Liver (tissue), 9 donors: Measurements from ENCODE around the gene ARHGAP9. TPM values are rescaled to one million over a fixed set of nuclear protein-coding genes. Genes with fewer than 3 reads are reported as not detected.

ENCODE experiments used
- DNase-seq: peaks from one replicate; pipeline ENCODE4 v3.0.0-alpha.2; 2017; ENCODE audit warnings: low spot score
- H3K27ac ChIP-seq, 2 donors: one replicate each; pipeline ENCODE4 v1.7.0; 2013; ENCODE audit warnings: inconsistent platforms in 2 of 2, low read length in 2 of 2, control low read depth in 1 of 2, low read depth in 1 of 2, mild to moderate bottlenecking in 1 of 2
- H3K27me3 ChIP-seq, 4 donors: one replicate each; pipeline versions ENCODE4 v1.6.1 to v1.7.0; 2013; ENCODE audit warnings: low read length in 3 of 4, inconsistent platforms in 1 of 4, mild to moderate bottlenecking in 1 of 4, moderate library complexity in 1 of 4; ENCODE audit not compliant: control insufficient read depth in 4 of 4, insufficient read depth in 4 of 4
- H3K36me3 ChIP-seq, 4 donors: one replicate each; pipeline versions ENCODE4 v1.6.1 to v1.7.0; 2013; ENCODE audit warnings: low read length in 3 of 4, mild to moderate bottlenecking in 3 of 4, low read depth in 1 of 4, moderate library complexity in 1 of 4; ENCODE audit not compliant: control insufficient read depth in 4 of 4, insufficient read depth in 3 of 4
- H3K4me1 ChIP-seq, 4 donors: one replicate each; pipeline versions ENCODE4 v1.6.1 to v1.7.0; 2013; ENCODE audit warnings: low read length in 3 of 4, mild to moderate bottlenecking in 3 of 4, moderate library complexity in 1 of 4; ENCODE audit not compliant: control insufficient read depth in 4 of 4, insufficient read depth in 4 of 4
- H3K4me3 ChIP-seq, 3 donors: one replicate each; pipeline versions ENCODE4 v1.6.1 to v1.7.0; 2013; ENCODE audit warnings: low read length in 3 of 3, control low read depth in 1 of 3, low read depth in 1 of 3, mild to moderate bottlenecking in 1 of 3
- H3K9ac ChIP-seq, 2 donors: one replicate each; pipeline ENCODE4 v1.7.0; 2013; ENCODE audit warnings: low read length in 2 of 2, mild to moderate bottlenecking in 2 of 2, moderate library complexity in 2 of 2, control low read depth in 1 of 2, low read depth in 1 of 2
- H3K9me3 ChIP-seq, 4 donors: one replicate each; pipeline versions ENCODE4 v1.6.1 to v1.7.0; 2013; ENCODE audit warnings: low read length in 3 of 4; ENCODE audit not compliant: control insufficient read depth in 4 of 4
- EGR1 ChIP-seq, 2 donors: IDR thresholded peaks; 2 replicates each; pipeline ENCODE4 v1.6.1; 2016 to 2018; ENCODE audit warnings: antibody characterized with exemption in 2 of 2, low read depth in 2 of 2
- FOXA1 ChIP-seq: IDR thresholded peaks from 2 replicates; pipeline ENCODE4 v1.6.1; 2016; ENCODE audit warnings: antibody characterized with exemption
- FOXA2 ChIP-seq: IDR thresholded peaks from 2 replicates; pipeline ENCODE4 v1.6.1; 2016; ENCODE audit warnings: antibody characterized with exemption
- GABPA ChIP-seq, 2 donors: IDR thresholded peaks in 1 of 2; conservative IDR thresholded peaks in 1 of 2; 2 replicates each; pipeline ENCODE4 v1.6.1; 2016; ENCODE audit warnings: antibody characterized with exemption in 2 of 2, mild to moderate bottlenecking in 1 of 2, moderate library complexity in 1 of 2
- HNF4A ChIP-seq, 2 donors: conservative IDR thresholded peaks; 2 replicates each; pipeline ENCODE4 v1.6.1; 2016; ENCODE audit warnings: antibody characterized with exemption in 2 of 2, mild to moderate bottlenecking in 2 of 2
- HNF4G ChIP-seq: IDR thresholded peaks from 2 replicates; pipeline ENCODE4 v1.6.1; 2016; ENCODE audit warnings: antibody characterized with exemption
- JUND ChIP-seq, 2 donors: IDR thresholded peaks; 2 replicates each; pipeline ENCODE4 v1.6.1; 2016; ENCODE audit warnings: antibody characterized with exemption in 2 of 2
- NR2F2 ChIP-seq: IDR thresholded peaks from 2 replicates; pipeline ENCODE4 v1.6.1; 2016; ENCODE audit warnings: antibody characterized with exemption
- RAD21 ChIP-seq, 2 donors: IDR thresholded peaks; 2 replicates each; pipeline ENCODE4 v1.6.1; 2016; ENCODE audit warnings: antibody characterized with exemption in 2 of 2, mild to moderate bottlenecking in 2 of 2
- RXRA ChIP-seq, 2 donors: IDR thresholded peaks; 2 replicates each; pipeline ENCODE4 v1.6.1; 2017 to 2018; ENCODE audit warnings: antibody characterized with exemption in 2 of 2, mild to moderate bottlenecking in 1 of 2
- SP1 ChIP-seq: IDR thresholded peaks from 2 replicates; pipeline ENCODE4 v1.6.1; 2018; ENCODE audit warnings: antibody characterized with exemption, mild to moderate bottlenecking
- TAF1 ChIP-seq: conservative IDR thresholded peaks from 2 replicates; pipeline ENCODE4 v1.6.1; 2016; ENCODE audit warnings: antibody characterized with exemption, mild to moderate bottlenecking
- YY1 ChIP-seq: IDR thresholded peaks from 2 replicates; pipeline ENCODE4 v1.6.1; 2016; ENCODE audit warnings: antibody characterized with exemption, mild to moderate bottlenecking
- WGBS: extraction: QIAGEN DNeasy Blood & Tissue Kit; methylation state at CpG from one replicate; pipeline ENCODE4 v1.1.7; 2013; 5-methylcytosine and 5-hydroxymethylcytosine counted together
- polyA plus RNA-seq, 2 donors: library from polyadenylated mRNA; stranded (reverse) in 1 of 2; unstranded in 1 of 2; fragments of 200-250 nt in 1 of 2; fragments of >200 nt in 1 of 2; fragmentation: Nextera tagmentation in 1 of 2; extraction: Ambion mirVana in 1 of 2; gene quantifications; one replicate each; pipeline versions ENCODE4 v1.2.1 to v1.2.3, GENCODE V29; 2013 to 2015
- total RNA-seq, 2 donors: library from RNA; depleted of rRNA; stranded (reverse); fragments of >200 nt; gene quantifications; one replicate each; pipeline ENCODE4 v1.2.3, GENCODE V29; 2014
- TF ChIP-seq, protein P1 (sequence below): IDR thresholded peaks from 2 replicates; pipeline ENCODE4 v1.6.1; 2016; ENCODE audit warnings: antibody characterized with exemption
- TF ChIP-seq, protein P2 (sequence below): fragments of 150-350 bp; IDR thresholded peaks from 2 replicates; pipeline ENCODE4 v1.5.1; 2017; ENCODE audit warnings: improper control_type of control experiment, low read depth, low read length; ENCODE audit not compliant: missing input control
- TF ChIP-seq, protein P3 (sequence below): IDR thresholded peaks from 2 replicates; pipeline ENCODE4 v1.6.1; 2016; ENCODE audit warnings: antibody characterized with exemption
- TF ChIP-seq, protein P4 (sequence below): IDR thresholded peaks from 2 replicates; pipeline ENCODE4 v1.6.1; 2016; ENCODE audit warnings: antibody characterized with exemption
- donor health status: healthy.
- donor health status: healthy.
- donor health status: healthy.
- donor health status: healthy.
- donor health status: healthy.

ARHGAP9 gene
- total and polyA plus RNA-seq, 4 donors, result 3.0 to 12.0 (median 7.1) TPM

DNA sequence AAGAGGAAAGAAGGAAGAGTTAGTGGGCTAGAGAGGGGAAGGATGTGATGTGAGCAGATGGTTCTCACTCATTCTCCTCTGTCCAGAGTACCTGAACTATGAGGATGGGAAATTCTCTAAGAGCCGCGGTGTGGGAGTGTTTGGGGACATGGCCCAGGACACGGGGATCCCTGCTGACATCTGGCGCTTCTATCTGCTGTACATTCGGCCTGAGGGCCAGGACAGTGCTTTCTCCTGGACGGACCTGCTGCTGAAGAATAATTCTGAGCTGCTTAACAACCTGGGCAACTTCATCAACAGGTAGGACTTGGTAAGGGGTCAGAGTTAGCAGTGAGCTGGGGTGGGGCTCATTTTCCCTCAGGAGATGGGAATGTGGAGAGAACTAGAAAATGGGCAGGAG lies 33.0 kb upstream of the ARHGAP9 start:
- WGBS, result 92% methylated on average over 6 of the region's 6 CpGs
- DNase-seq, result no peak
- H3K4me3 ChIP-seq, result no peak overlapping the region
- H3K27me3 ChIP-seq, result no peaks in the 10 kb centered on the region
- H3K27ac ChIP-seq, result no peak overlapping the region
- H3K9ac ChIP-seq, result no peak overlapping the region
- peaks cover 7 to 60% (median 49%) of the 10 kb centered on the region in 4 donors for H3K36me3 ChIP-seq
- no peaks in the 10 kb centered on the region for H3K9me3 ChIP-seq
- peaks cover 0 to 4% (median 0%) of the 10 kb centered on the region in 4 donors for H3K4me1 ChIP-seq
- TF ChIP-seq EGR1 (IDR thresholded peaks at IDR 0.05; ENCODE audit: low read depth in 2 of 2), result no peak
- no peak for TF ChIP-seq YY1
- TF ChIP-seq HNF4G, result no peak
- TF ChIP-seq GABPA (IDR thresholded peaks at IDR 0.05 in 1 of 2, conservative IDR thresholded peaks at IDR 0.05 in 1 of 2), result no peak
- TF ChIP-seq, protein P1, sequence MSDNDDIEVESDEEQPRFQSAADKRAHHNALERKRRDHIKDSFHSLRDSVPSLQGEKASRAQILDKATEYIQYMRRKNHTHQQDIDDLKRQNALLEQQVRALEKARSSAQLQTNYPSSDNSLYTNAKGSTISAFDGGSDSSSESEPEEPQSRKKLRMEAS, result no peak
- no peak for TF ChIP-seq FOXA1
- no peak for TF ChIP-seq RAD21 (IDR thresholded peaks at IDR 0.05)
- TF ChIP-seq TAF1, result no peak
- TF ChIP-seq, protein P2, sequence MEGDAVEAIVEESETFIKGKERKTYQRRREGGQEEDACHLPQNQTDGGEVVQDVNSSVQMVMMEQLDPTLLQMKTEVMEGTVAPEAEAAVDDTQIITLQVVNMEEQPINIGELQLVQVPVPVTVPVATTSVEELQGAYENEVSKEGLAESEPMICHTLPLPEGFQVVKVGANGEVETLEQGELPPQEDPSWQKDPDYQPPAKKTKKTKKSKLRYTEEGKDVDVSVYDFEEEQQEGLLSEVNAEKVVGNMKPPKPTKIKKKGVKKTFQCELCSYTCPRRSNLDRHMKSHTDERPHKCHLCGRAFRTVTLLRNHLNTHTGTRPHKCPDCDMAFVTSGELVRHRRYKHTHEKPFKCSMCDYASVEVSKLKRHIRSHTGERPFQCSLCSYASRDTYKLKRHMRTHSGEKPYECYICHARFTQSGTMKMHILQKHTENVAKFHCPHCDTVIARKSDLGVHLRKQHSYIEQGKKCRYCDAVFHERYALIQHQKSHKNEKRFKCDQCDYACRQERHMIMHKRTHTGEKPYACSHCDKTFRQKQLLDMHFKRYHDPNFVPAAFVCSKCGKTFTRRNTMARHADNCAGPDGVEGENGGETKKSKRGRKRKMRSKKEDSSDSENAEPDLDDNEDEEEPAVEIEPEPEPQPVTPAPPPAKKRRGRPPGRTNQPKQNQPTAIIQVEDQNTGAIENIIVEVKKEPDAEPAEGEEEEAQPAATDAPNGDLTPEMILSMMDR, result no peak
- no peak for TF ChIP-seq NR2F2
- TF ChIP-seq RXRA (IDR thresholded peaks at IDR 0.05), result no peak
- TF ChIP-seq FOXA2, result no peak
- TF ChIP-seq, protein P3, sequence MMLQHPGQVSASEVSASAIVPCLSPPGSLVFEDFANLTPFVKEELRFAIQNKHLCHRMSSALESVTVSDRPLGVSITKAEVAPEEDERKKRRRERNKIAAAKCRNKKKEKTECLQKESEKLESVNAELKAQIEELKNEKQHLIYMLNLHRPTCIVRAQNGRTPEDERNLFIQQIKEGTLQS, result no peak
- TF ChIP-seq, protein P4, sequence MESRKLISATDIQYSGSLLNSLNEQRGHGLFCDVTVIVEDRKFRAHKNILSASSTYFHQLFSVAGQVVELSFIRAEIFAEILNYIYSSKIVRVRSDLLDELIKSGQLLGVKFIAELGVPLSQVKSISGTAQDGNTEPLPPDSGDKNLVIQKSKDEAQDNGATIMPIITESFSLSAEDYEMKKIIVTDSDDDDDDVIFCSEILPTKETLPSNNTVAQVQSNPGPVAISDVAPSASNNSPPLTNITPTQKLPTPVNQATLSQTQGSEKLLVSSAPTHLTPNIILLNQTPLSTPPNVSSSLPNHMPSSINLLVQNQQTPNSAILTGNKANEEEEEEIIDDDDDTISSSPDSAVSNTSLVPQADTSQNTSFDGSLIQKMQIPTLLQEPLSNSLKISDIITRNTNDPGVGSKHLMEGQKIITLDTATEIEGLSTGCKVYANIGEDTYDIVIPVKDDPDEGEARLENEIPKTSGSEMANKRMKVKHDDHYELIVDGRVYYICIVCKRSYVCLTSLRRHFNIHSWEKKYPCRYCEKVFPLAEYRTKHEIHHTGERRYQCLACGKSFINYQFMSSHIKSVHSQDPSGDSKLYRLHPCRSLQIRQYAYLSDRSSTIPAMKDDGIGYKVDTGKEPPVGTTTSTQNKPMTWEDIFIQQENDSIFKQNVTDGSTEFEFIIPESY, result no peak

DNA sequence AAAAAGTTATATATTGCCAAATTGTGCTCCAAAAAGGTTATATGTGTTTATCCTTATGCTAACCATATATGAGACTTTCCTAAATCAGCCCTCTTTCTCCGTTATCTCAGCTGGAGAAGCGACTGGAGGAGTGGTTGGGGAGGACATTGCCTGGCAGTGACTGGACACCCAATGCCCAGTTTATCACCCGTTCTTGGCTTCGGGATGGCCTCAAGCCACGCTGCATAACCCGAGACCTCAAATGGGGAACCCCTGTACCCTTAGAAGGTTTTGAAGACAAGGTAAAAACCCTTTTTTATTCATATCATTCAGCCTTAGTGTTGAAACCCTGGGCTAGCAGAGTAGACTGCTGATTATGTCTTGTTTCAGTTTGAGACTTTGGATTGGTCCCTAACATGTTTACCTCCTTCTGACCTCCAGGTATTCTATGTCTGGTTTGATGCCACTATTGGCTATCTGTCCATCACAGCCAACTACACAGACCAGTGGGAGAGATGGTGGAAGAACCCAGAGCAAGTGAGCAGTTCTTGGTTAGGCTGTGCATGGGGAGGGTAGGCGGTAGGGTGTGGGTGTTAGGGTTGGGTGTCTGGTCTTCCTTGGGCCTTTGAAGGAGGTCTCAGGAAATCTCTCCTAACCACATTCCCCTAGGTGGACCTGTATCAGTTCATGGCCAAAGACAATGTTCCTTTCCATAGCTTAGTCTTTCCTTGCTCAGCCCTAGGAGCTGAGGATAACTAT lies 32.1 kb upstream of the ARHGAP9 start:
- no peak for TF ChIP-seq SP1
- TF ChIP-seq JUND (IDR thresholded peaks at IDR 0.05), result no peak
- TF ChIP-seq, protein P1, result no peak
- TF ChIP-seq HNF4A (conservative IDR thresholded peaks at IDR 0.05), result no peak
- TF ChIP-seq HNF4G, result no peak
- no peaks in the 10 kb centered on the region for H3K4me1 ChIP-seq
- no peak overlapping the region for H3K27ac ChIP-seq
- H3K27me3 ChIP-seq, result no peaks in the 10 kb centered on the region
- DNase-seq, result no peak
- H3K4me3 ChIP-seq, result no peak overlapping the region
- H3K36me3 ChIP-seq, result peaks cover 6 to 52% (median 41%) of the 10 kb centered on the region in 4 donors
- no peak overlapping the region for H3K9ac ChIP-seq
- no peaks in the 10 kb centered on the region for H3K9me3 ChIP-seq
- 96% methylated on average over 7 of the region's 7 CpGs for WGBS
